ENCODE data around the gene CLSTN3. TPM values are rescaled to one million over a fixed set of nuclear protein-coding genes. Genes with fewer than 3 reads are reported as not detected.

The CLSTN3 gene
- total RNA-seq, 1 experiment from 2014 or later, result 24.7 TPM

DNA sequence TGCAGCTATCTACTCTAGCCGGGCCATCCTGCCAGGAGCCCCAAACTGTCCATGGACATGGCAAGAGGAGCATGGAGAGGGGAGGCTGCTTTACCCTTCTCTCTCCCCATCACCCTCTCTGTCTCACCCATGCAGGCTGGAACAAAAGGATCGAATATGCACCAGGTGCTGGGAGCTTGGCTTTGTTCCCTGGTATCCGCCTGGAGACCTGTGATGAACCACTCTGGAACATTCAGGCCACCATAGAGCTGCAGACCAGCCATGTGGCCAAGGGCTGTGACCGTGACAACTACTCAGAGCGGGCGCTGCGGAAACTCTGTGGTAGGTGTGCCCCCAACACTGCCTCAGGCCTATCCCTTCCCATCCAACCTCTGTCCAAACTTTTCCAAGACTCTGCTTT is 5.9 kb downstream of the CLSTN3 start:
- peaks cover 10% of the 10 kb centered on the region for H3K27me3 Mint-ChIP-seq (ENCODE audit: low read depth)
- H3K4me3 Mint-ChIP-seq, result no peak overlapping the region
- ATAC-seq (no peak), DNase-seq (ENCODE audit: low spot score) (no peak)
- TF ChIP-seq, protein P1, sequence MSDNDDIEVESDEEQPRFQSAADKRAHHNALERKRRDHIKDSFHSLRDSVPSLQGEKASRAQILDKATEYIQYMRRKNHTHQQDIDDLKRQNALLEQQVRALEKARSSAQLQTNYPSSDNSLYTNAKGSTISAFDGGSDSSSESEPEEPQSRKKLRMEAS (CRISPR knock-in tag; IDR thresholded peaks at IDR 0.05), result no peak
- TF ChIP-seq OVOL2 (CRISPR knock-in tag; IDR thresholded peaks at IDR 0.05; ENCODE audit: borderline replicate concordance) (no peak), NFE2L1 (CRISPR knock-in tag; IDR thresholded peaks at IDR 0.05) (no peak), ELF4 (CRISPR knock-in tag; IDR thresholded peaks at IDR 0.05; ENCODE audit: low read depth) (no peak), GTF2I (CRISPR knock-in tag; conservative IDR thresholded peaks at IDR 0.05) (no peak), CREB1 (CRISPR knock-in tag; IDR thresholded peaks at IDR 0.05) (no peak), ZNF671 (CRISPR knock-in tag; IDR thresholded peaks at IDR 0.05) (no peak), IRF2 (CRISPR knock-in tag; IDR thresholded peaks at IDR 0.05; ENCODE audit: borderline replicate concordance, low read depth) (no peak), ETV6 (CRISPR knock-in tag; IDR thresholded peaks at IDR 0.05) (no peak)
- TF ChIP-seq, protein P2, sequence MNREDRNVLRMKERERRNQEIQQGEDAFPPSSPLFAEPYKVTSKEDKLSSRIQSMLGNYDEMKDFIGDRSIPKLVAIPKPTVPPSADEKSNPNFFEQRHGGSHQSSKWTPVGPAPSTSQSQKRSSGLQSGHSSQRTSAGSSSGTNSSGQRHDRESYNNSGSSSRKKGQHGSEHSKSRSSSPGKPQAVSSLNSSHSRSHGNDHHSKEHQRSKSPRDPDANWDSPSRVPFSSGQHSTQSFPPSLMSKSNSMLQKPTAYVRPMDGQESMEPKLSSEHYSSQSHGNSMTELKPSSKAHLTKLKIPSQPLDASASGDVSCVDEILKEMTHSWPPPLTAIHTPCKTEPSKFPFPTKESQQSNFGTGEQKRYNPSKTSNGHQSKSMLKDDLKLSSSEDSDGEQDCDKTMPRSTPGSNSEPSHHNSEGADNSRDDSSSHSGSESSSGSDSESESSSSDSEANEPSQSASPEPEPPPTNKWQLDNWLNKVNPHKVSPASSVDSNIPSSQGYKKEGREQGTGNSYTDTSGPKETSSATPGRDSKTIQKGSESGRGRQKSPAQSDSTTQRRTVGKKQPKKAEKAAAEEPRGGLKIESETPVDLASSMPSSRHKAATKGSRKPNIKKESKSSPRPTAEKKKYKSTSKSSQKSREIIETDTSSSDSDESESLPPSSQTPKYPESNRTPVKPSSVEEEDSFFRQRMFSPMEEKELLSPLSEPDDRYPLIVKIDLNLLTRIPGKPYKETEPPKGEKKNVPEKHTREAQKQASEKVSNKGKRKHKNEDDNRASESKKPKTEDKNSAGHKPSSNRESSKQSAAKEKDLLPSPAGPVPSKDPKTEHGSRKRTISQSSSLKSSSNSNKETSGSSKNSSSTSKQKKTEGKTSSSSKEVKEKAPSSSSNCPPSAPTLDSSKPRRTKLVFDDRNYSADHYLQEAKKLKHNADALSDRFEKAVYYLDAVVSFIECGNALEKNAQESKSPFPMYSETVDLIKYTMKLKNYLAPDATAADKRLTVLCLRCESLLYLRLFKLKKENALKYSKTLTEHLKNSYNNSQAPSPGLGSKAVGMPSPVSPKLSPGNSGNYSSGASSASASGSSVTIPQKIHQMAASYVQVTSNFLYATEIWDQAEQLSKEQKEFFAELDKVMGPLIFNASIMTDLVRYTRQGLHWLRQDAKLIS (CRISPR knock-in tag; IDR thresholded peaks at IDR 0.05; ENCODE audit: borderline replicate concordance), result no peak
- TF ChIP-seq, protein P3, sequence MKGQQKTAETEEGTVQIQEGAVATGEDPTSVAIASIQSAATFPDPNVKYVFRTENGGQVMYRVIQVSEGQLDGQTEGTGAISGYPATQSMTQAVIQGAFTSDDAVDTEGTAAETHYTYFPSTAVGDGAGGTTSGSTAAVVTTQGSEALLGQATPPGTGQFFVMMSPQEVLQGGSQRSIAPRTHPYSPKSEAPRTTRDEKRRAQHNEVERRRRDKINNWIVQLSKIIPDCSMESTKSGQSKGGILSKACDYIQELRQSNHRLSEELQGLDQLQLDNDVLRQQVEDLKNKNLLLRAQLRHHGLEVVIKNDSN (CRISPR knock-in tag; IDR thresholded peaks at IDR 0.05), result no peak
- TF ChIP-seq, protein P4, sequence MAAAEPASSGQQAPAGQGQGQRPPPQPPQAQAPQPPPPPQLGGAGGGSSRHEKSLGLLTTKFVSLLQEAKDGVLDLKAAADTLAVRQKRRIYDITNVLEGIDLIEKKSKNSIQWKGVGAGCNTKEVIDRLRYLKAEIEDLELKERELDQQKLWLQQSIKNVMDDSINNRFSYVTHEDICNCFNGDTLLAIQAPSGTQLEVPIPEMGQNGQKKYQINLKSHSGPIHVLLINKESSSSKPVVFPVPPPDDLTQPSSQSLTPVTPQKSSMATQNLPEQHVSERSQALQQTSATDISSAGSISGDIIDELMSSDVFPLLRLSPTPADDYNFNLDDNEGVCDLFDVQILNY (CRISPR knock-in tag; IDR thresholded peaks at IDR 0.05), result no peak
- TF ChIP-seq, protein P5, sequence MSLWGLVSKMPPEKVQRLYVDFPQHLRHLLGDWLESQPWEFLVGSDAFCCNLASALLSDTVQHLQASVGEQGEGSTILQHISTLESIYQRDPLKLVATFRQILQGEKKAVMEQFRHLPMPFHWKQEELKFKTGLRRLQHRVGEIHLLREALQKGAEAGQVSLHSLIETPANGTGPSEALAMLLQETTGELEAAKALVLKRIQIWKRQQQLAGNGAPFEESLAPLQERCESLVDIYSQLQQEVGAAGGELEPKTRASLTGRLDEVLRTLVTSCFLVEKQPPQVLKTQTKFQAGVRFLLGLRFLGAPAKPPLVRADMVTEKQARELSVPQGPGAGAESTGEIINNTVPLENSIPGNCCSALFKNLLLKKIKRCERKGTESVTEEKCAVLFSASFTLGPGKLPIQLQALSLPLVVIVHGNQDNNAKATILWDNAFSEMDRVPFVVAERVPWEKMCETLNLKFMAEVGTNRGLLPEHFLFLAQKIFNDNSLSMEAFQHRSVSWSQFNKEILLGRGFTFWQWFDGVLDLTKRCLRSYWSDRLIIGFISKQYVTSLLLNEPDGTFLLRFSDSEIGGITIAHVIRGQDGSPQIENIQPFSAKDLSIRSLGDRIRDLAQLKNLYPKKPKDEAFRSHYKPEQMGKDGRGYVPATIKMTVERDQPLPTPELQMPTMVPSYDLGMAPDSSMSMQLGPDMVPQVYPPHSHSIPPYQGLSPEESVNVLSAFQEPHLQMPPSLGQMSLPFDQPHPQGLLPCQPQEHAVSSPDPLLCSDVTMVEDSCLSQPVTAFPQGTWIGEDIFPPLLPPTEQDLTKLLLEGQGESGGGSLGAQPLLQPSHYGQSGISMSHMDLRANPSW (CRISPR knock-in tag; conservative IDR thresholded peaks at IDR 0.05; ENCODE audit: low read depth), result no peak
- TF ChIP-seq, protein P6, sequence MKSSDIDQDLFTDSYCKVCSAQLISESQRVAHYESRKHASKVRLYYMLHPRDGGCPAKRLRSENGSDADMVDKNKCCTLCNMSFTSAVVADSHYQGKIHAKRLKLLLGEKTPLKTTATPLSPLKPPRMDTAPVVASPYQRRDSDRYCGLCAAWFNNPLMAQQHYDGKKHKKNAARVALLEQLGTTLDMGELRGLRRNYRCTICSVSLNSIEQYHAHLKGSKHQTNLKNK (CRISPR knock-in tag; IDR thresholded peaks at IDR 0.05), result no peak
- TF ChIP-seq, protein P7, sequence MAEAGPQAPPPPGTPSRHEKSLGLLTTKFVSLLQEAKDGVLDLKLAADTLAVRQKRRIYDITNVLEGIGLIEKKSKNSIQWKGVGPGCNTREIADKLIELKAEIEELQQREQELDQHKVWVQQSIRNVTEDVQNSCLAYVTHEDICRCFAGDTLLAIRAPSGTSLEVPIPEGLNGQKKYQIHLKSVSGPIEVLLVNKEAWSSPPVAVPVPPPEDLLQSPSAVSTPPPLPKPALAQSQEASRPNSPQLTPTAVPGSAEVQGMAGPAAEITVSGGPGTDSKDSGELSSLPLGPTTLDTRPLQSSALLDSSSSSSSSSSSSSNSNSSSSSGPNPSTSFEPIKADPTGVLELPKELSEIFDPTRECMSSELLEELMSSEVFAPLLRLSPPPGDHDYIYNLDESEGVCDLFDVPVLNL (CRISPR knock-in tag; IDR thresholded peaks at IDR 0.05; ENCODE audit: borderline replicate concordance, low read depth), result no peak
- TF ChIP-seq, protein P8, sequence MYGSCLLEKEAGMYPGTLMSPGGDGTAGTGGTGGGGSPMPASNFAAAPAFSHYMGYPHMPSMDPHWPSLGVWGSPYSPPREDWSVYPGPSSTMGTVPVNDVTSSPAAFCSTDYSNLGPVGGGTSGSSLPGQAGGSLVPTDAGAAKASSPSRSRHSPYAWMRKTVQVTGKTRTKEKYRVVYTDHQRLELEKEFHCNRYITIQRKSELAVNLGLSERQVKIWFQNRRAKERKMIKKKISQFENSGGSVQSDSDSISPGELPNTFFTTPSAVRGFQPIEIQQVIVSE (CRISPR knock-in tag; IDR thresholded peaks at IDR 0.05; ENCODE audit: borderline replicate concordance), result no peak
- TF ChIP-seq, protein P9, sequence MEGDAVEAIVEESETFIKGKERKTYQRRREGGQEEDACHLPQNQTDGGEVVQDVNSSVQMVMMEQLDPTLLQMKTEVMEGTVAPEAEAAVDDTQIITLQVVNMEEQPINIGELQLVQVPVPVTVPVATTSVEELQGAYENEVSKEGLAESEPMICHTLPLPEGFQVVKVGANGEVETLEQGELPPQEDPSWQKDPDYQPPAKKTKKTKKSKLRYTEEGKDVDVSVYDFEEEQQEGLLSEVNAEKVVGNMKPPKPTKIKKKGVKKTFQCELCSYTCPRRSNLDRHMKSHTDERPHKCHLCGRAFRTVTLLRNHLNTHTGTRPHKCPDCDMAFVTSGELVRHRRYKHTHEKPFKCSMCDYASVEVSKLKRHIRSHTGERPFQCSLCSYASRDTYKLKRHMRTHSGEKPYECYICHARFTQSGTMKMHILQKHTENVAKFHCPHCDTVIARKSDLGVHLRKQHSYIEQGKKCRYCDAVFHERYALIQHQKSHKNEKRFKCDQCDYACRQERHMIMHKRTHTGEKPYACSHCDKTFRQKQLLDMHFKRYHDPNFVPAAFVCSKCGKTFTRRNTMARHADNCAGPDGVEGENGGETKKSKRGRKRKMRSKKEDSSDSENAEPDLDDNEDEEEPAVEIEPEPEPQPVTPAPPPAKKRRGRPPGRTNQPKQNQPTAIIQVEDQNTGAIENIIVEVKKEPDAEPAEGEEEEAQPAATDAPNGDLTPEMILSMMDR (IDR thresholded peaks at IDR 0.05), result no peak
- TF ChIP-seq, protein P10, sequence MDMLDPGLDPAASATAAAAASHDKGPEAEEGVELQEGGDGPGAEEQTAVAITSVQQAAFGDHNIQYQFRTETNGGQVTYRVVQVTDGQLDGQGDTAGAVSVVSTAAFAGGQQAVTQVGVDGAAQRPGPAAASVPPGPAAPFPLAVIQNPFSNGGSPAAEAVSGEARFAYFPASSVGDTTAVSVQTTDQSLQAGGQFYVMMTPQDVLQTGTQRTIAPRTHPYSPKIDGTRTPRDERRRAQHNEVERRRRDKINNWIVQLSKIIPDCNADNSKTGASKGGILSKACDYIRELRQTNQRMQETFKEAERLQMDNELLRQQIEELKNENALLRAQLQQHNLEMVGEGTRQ (CRISPR knock-in tag; IDR thresholded peaks at IDR 0.05), result no peak
- TF ChIP-seq, protein P11, sequence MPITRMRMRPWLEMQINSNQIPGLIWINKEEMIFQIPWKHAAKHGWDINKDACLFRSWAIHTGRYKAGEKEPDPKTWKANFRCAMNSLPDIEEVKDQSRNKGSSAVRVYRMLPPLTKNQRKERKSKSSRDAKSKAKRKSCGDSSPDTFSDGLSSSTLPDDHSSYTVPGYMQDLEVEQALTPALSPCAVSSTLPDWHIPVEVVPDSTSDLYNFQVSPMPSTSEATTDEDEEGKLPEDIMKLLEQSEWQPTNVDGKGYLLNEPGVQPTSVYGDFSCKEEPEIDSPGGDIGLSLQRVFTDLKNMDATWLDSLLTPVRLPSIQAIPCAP (CRISPR knock-in tag; IDR thresholded peaks at IDR 0.05), result no peak
- TF ChIP-seq, protein P12, sequence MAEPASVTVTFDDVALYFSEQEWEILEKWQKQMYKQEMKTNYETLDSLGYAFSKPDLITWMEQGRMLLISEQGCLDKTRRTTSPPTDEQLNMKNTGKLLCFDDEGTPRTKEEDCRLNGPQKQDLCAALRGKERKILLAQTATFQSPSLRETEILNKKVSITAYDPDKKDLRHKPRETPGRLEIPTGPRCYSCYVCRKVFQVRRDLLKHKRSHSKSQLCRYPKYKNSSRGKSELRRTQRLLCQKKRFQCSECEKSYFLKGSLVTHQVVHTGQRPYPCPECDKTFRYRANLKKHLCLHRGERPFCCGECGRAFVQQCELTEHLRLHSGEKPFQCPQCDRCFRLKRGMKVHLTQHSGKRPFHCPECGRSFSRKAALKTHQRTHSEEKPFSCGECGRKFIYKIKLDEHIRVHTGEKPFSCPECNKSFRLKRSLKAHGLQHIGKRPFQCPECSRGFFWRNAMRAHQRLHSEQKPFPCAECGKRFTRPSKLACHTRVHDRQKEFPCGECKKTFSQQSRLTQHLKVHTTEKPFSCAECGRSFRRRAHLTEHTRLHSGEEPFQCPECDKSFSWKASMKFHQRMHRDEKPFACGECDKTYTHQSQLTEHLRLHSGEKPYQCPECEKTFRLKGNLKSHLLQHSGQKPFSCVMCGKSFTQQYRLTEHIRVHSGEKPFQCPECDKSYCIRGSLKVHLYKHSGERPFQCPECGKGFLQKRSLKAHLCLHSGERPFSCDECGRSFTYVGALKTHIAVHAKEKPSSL (CRISPR knock-in tag; conservative IDR thresholded peaks at IDR 0.05), result no peak
- no peak overlapping the region for H3K27ac Mint-ChIP-seq
- peaks cover 14% of the 10 kb centered on the region for H3K4me1 Mint-ChIP-seq
- POLR2A ChIA-PET, result no interaction called here
- CTCF ChIA-PET, result interaction anchor here (0.6 kb wide), 1 partner anchor 16 kb away, joined by 3 read pairs; no protein-coding TSS in a partner anchor
- H3K36me3 Mint-ChIP-seq, result peaks cover 21% of the 10 kb centered on the region
- no peaks in the 10 kb centered on the region for H3K9me3 Mint-ChIP-seq
